Measurements from ENCODE around the gene PRIM2.
"Not testable (repeated sequence)": the region's sequence is repeated elsewhere in the genome, so short reads cannot be mapped to it uniquely, and the experiment has no call there.

The PRIM2 gene

DNA sequence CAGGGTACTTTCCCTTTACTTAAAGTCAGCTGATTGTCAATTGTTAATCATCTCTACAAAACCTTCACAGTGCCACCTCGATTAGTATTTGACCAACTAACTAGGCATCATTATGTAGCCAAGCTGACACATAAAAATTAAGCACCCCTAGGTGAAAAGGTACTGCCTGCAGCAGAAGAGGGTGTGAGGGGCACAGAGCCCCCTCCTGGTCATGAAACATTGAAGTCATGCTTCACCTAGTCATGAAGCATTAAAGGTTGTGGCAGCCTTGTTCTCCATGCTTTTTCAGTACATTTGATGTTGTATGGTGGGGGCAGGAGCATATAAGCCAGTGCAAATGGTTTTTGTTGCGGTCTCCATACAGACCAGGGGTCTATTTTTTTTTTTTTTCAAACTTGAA is 142.4 kb downstream of the PRIM2 start:
- ATAC-seq (replicated peaks); H3K27ac Mint-ChIP-seq; H3K36me3 Mint-ChIP-seq (ENCODE audit: insufficient read depth); H3K4me3 Mint-ChIP-seq; H3K9me3 Mint-ChIP-seq; H3K4me1 Mint-ChIP-seq (ENCODE audit: low read depth in 2 of 2); H3K27me3 Mint-ChIP-seq; DNase-seq: not testable (repeated sequence)

DNA sequence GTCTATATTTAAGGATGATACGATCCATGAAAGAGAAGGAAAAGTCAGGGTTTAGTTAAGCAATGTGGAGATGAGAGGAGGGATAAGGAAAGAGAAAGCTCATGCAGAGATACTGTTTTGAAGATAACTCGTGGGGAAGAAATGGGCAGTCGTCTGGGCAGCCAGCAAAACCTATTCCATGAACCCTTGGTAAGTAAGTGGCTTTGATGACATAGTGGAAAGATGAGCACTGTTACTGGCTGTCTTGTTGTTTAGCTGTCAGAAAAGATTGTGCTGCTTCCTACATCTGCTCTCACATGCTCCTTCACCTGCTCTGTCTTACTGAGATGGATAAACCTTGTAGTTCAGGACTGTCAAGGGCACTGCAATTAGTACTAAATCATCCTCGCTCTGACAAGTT is 143.6 kb downstream of the PRIM2 start:
- not testable (repeated sequence) for H3K36me3 Mint-ChIP-seq (ENCODE audit: insufficient read depth); H3K9me3 Mint-ChIP-seq; H3K4me3 Mint-ChIP-seq; ATAC-seq (replicated peaks); H3K27me3 Mint-ChIP-seq; H3K4me1 Mint-ChIP-seq (ENCODE audit: low read depth in 2 of 2); H3K27ac Mint-ChIP-seq; DNase-seq

DNA sequence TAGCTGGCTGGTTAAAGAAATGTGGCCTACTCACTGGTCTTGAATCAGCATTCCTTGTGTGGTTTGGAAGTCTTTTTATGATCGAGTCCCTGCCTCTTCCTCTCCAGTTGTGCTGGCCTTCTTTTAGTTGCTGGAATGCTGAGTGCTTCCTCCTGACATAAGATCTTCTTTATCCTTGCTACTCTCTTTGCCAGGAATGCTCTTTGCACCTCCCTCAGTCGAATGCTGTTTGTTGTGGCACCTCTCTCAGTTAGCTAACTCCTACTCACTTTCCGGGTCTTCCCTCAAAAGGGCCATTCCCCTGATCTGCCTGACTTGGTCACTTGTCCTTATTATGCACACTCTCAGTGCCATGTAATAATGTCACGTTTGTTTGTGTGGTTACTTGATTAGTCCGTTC is 146.4 kb downstream of the PRIM2 start:
- not testable (repeated sequence) for H3K4me3 Mint-ChIP-seq; DNase-seq; H3K36me3 Mint-ChIP-seq (ENCODE audit: insufficient read depth); H3K27me3 Mint-ChIP-seq; ATAC-seq (replicated peaks); H3K9me3 Mint-ChIP-seq; H3K27ac Mint-ChIP-seq; H3K4me1 Mint-ChIP-seq (ENCODE audit: low read depth in 2 of 2)

DNA sequence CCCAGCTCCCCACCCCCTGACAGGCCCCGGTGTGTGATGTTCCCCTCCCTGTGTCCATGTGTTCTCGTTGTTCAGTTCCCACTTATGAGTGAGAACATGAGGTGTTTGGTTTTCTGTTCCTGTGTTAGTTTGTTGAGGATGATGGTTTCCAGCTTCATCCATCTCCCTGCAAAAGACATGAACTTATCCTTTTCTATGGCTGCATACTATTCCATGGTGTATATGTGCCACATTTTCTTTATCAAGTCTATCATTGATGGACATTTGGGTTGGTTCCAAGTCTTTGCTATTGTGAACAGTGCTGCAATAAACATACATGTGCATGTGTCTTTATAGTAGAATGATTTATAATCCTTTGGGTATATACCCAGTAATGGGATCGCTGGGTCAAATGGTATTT is 148.5 kb downstream of the PRIM2 start:
- H3K27ac Mint-ChIP-seq; ATAC-seq (replicated peaks); H3K27me3 Mint-ChIP-seq; H3K4me1 Mint-ChIP-seq (ENCODE audit: low read depth in 2 of 2); H3K36me3 Mint-ChIP-seq (ENCODE audit: insufficient read depth); H3K9me3 Mint-ChIP-seq; DNase-seq; H3K4me3 Mint-ChIP-seq: not testable (repeated sequence)

DNA sequence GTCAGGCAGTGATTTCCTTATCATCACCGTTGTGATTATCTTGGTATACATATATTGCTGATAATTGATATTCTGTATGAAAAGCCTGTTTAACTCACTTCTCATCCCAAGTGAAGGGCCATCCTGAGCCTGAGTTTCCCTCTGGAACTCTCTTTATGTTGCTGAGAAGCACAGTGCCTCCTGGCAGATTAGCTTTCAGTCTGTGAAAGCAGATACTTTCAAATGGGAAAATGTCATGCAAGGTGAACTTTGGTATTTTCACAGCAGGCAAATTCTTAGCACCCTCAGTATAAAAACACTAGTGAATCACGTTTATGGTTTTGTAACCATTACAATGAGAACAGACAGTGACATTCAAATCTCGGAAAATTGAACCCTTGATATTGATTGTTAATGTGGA is 151.6 kb downstream of the PRIM2 start:
- H3K27ac Mint-ChIP-seq: no peak overlapping the region
- H3K36me3 Mint-ChIP-seq (ENCODE audit: insufficient read depth): no peaks in the 10 kb centered on the region
- H3K4me1 Mint-ChIP-seq (ENCODE audit: low read depth in 2 of 2): peaks cover 0 to 11% of the 10 kb centered on the region in 2 donors
- H3K9me3 Mint-ChIP-seq: no peaks in the 10 kb centered on the region
- no peak overlapping the region for H3K4me3 Mint-ChIP-seq
- DNase-seq: no peak
- H3K27me3 Mint-ChIP-seq: no peaks in the 10 kb centered on the region
- ATAC-seq (replicated peaks): no peak

DNA sequence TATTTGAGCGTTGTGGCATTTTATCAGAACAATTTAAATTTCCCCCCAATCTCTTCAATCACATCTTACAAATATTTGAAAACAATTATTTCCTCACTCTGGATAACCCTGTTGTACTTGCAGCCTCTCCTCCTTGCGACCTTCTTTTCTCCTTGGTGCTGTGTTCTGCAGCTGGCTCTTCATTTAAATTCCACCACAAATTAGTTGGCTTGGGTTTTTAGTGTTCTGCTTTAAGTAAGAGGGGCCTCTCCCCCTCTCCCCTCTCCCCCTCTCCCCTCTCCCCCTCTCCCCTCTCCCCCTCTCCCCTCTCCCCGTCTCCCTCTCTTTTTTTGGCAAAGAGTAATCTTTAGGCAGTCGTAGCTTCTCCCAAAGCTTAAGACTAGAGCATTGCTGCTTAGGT is 152.7 kb downstream of the PRIM2 start:
- not testable (repeated sequence) for H3K9me3 Mint-ChIP-seq; H3K27me3 Mint-ChIP-seq; H3K27ac Mint-ChIP-seq; H3K4me3 Mint-ChIP-seq; H3K36me3 Mint-ChIP-seq (ENCODE audit: insufficient read depth); ATAC-seq (replicated peaks); DNase-seq
- peaks cover 0 to 11% of the 10 kb centered on the region in 2 donors for H3K4me1 Mint-ChIP-seq (ENCODE audit: low read depth in 2 of 2)

DNA sequence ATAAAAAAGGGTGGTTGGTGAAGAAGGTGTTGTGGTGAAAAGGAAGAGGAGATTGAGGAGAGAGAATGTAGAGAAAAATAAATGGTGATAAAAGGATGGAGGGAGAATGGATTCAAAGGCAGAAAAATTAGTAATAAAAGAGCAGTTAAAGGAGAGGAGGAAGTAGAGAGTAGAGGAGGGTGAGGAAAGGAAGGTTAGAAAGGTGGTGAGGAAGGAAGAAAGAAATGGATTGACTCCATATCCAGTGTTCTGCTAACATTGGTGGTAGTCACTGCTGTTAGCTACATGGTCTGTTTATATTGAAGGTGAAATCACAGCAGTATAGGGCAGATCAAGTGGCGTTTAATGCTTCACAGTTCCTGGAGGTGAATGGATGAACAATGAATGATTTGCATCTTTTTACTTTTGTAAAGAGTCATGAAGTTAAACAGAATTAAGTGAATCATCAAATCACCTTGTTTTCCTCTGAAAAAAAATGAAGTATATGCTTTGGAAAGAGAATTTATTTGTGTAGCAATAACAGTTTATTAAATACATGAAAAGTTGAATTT is 154.0 kb downstream of the PRIM2 start:
- not testable (repeated sequence) for H3K36me3 Mint-ChIP-seq (ENCODE audit: insufficient read depth); H3K4me3 Mint-ChIP-seq; ATAC-seq (replicated peaks); DNase-seq; H3K9me3 Mint-ChIP-seq; H3K27me3 Mint-ChIP-seq; H3K27ac Mint-ChIP-seq
- H3K4me1 Mint-ChIP-seq (ENCODE audit: low read depth in 2 of 2): peaks cover 0 to 11% of the 10 kb centered on the region in 2 donors

DNA sequence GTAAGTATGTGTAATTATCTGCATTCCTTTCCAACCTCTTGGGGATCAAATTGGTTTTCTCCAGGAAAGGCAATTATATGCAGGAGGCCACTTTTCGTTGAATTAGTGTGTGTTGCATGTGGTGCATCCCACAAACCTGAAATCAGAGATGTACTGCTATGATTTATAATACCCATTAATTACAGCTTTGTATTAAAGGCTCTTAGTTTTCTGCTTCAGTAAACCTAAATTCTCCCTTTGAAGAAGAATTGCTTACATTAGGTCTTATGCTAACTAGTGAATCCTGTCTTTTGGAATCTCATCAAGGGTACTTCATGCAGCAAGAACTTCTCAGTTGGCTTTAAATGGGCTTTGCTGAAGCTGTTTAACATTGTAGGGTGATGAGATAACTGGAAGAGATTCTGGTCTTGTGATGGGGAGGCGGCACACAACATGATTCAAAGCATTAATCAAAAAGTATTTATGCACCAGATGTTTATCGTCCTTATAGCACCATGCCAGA is 155.5 kb downstream of the PRIM2 start:
- ATAC-seq (replicated peaks); H3K9me3 Mint-ChIP-seq; H3K4me1 Mint-ChIP-seq (ENCODE audit: low read depth in 2 of 2); H3K27ac Mint-ChIP-seq; H3K36me3 Mint-ChIP-seq (ENCODE audit: insufficient read depth); DNase-seq; H3K27me3 Mint-ChIP-seq; H3K4me3 Mint-ChIP-seq: not testable (repeated sequence)

DNA sequence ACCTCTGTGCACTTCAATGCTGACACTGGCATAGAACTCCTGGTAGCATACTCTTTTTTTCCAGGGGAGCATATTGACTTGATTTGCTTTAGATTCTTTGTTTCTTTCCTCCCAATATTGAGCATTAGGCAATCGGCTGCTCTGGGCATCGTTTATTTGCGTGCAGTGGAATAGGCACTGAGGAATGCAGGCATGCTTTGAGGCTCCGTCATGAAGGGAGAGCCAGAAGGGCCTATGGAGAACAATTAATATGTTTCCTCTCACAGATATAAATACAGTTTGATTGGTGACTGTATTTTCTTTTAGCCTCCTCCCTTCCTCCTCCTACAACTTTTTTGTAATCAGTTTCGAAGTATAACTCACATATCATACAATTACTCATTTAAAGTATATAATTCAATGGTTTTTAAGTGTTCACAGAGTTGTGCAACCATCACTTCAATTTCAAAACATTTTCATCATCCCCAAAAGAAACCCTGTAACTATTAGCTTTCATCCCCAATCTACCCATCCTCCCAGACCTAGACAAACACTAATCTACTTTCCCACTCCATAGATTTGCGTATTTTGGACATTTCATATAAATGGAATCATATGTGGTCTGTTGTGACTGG is 157.5 kb downstream of the PRIM2 start:
- H3K4me1 Mint-ChIP-seq (ENCODE audit: low read depth in 2 of 2); DNase-seq; H3K9me3 Mint-ChIP-seq; ATAC-seq (replicated peaks); H3K27me3 Mint-ChIP-seq; H3K4me3 Mint-ChIP-seq; H3K36me3 Mint-ChIP-seq (ENCODE audit: insufficient read depth); H3K27ac Mint-ChIP-seq: not testable (repeated sequence)

DNA sequence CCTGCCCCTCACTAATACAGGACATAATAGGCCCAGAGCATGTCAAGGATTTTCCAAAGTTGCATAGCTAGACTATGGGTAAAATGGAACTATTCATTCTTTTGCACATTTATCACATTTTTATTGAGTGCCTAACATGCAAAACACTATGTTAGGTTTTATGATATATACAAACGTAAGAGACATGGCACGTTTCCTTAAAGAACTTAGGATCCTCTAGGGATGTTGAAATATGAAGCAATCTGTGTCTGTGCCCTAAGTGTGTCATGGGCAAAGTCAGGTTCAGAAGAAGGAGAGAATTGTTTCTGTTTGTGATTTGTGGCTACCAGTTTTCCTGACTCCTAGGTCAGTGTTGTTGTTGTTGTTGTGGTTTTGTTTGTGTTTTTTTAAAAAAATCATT is 158.2 kb downstream of the PRIM2 start:
- ATAC-seq (replicated peaks); H3K27me3 Mint-ChIP-seq; H3K4me1 Mint-ChIP-seq (ENCODE audit: low read depth in 2 of 2); H3K9me3 Mint-ChIP-seq; H3K36me3 Mint-ChIP-seq (ENCODE audit: insufficient read depth); DNase-seq; H3K27ac Mint-ChIP-seq; H3K4me3 Mint-ChIP-seq: not testable (repeated sequence)

DNA sequence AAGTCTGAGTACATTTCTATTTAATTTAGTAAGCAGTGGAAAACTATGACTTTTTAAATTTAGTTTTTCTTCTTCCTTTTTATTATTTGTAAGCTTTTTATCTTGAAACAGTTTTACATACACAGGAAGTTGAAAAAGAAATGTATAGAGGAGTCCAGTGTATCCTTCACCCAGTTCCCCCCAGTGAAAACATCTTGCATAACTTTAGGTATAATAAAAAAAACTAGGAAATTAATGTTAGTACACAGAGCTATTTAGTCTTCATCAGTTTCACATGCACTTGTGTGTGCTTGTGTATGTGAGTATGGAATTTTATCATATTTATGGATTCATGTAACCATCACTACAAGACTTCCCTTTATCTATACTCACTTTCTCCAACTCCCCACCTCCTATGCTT is 162.8 kb downstream of the PRIM2 start:
- not testable (repeated sequence) for H3K4me1 Mint-ChIP-seq (ENCODE audit: low read depth in 2 of 2); H3K9me3 Mint-ChIP-seq; H3K4me3 Mint-ChIP-seq; ATAC-seq (replicated peaks); H3K36me3 Mint-ChIP-seq (ENCODE audit: insufficient read depth); DNase-seq; H3K27me3 Mint-ChIP-seq; H3K27ac Mint-ChIP-seq

DNA sequence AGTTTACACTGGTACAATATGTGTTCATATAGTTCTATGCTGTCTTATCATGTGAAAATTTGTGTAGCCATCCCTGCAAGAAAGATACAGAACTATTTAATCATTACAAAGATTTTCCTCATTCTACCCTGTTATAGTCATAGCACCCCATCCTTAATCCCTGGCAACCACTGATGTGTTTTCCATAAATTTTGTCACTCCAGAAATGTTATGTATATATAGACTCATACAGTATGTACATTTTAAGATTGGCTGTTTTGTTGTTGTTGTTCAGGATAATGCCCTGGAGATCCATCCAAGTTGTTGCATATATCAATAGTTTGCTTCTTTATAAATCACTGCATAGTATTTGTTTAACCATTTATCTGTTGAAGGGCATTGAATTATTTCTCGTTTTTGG is 163.7 kb downstream of the PRIM2 start:
- not testable (repeated sequence) for H3K36me3 Mint-ChIP-seq (ENCODE audit: insufficient read depth); H3K4me3 Mint-ChIP-seq; H3K27ac Mint-ChIP-seq; H3K27me3 Mint-ChIP-seq; H3K4me1 Mint-ChIP-seq (ENCODE audit: low read depth in 2 of 2); ATAC-seq (replicated peaks); H3K9me3 Mint-ChIP-seq; DNase-seq

DNA sequence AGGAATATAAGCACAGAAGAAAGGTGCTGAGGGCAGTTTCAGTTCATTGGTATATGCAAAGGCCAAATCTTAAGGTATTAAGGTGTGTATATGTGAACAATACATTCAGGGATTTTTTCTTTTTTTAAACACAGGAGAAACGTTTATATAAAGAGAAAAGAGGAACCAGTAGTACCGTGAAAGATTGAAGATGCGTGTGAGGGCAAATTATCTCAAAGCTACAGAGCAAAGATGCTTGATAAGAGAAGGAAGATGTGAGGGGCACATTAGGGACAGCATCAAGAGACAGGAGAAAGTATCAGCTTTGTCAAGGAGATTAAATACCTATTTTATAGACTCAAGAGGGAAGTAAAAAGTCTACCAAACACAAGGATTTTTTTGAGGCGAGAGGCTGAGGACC is 165.0 kb downstream of the PRIM2 start:
- H3K9me3 Mint-ChIP-seq; DNase-seq; H3K4me3 Mint-ChIP-seq; H3K36me3 Mint-ChIP-seq (ENCODE audit: insufficient read depth); H3K27ac Mint-ChIP-seq; H3K4me1 Mint-ChIP-seq (ENCODE audit: low read depth in 2 of 2); H3K27me3 Mint-ChIP-seq; ATAC-seq (replicated peaks): not testable (repeated sequence)

DNA sequence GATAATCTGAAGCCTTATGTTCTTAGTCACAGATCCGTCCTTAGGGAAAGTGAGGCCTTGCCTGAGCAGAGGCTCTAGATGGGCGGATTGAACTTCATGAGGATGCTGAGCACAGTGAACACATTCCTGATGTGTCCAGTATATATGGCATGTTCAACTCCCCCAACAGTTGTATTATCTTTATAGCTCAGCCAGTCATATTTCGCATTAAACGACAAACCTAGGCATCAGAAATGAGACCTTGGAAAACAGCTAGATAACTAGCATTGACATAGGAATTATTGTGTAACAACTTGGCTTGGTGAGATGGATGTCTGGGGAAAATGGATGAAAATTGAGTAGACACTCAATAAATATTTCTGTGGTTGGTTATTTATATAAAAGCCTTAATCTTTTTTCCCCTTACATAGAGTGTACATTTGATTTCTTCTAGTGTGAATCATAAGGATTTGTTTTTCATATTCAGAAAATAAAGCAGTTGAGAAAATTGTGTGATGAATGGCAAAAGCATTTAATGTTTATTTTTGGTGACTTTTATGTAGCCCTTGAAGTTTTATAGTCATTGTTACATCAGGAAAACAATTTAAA is 169.2 kb downstream of the PRIM2 start:
- not testable (repeated sequence) for H3K27ac Mint-ChIP-seq; DNase-seq; H3K9me3 Mint-ChIP-seq; ATAC-seq (replicated peaks); H3K36me3 Mint-ChIP-seq (ENCODE audit: insufficient read depth); H3K27me3 Mint-ChIP-seq; H3K4me1 Mint-ChIP-seq (ENCODE audit: low read depth in 2 of 2); H3K4me3 Mint-ChIP-seq
